SK-N-SH treated with all-trans-retinoic acid at 6 μM for 48 hours (cell line): ENCODE measurements around the gene FBXO38.

Source experiments
- ATAC-seq: fragments of 200-7000 bp; cut with Tn5 transposase; 3 replicates; pipeline ENCODE4 v1.9.1; 2020; ENCODE audit warnings: mild to moderate bottlenecking, moderate library complexity
- ARNTL ChIP-seq: fragments of 450-650 bp; formaldehyde crosslinking; IDR thresholded peaks from 2 replicates; pipeline ENCODE4 v1.5.0; 2020; ENCODE audit warnings: low read depth, mild to moderate bottlenecking, moderate library complexity, borderline replicate concordance
- BACH2 ChIP-seq: fragments of 250-450 bp; sonication (Bioruptor Pico); IDR thresholded peaks from 2 replicates; pipeline ENCODE4 v1.9.0; 2021; ENCODE audit warnings: mild to moderate bottlenecking, borderline replicate concordance
- CSDC2 ChIP-seq: fragments of 250-450 bp; sonication (Bioruptor Pico); IDR thresholded peaks from 2 replicates; pipeline ENCODE4 v1.5.0; 2020; ENCODE audit warnings: mild to moderate bottlenecking, moderate library complexity
- CSRNP3 ChIP-seq: fragments of 250-450 bp; sonication (Bioruptor Pico); IDR thresholded peaks from 2 replicates; pipeline ENCODE4 v1.5.1; 2021; ENCODE audit warnings: mild to moderate bottlenecking, moderate library complexity
- ESRRG ChIP-seq: fragments of 250-450 bp; sonication (Bioruptor Pico); IDR thresholded peaks from 2 replicates; pipeline ENCODE4 v1.6.1; 2021; ENCODE audit warnings: mild to moderate bottlenecking
- GLIS3 ChIP-seq: fragments of 250-450 bp; sonication (Bioruptor Pico); IDR thresholded peaks from 2 replicates; pipeline ENCODE4 v1.5.0; 2020; ENCODE audit warnings: mild to moderate bottlenecking, moderate library complexity
- ISL1 ChIP-seq: fragments of 250-450 bp; sonication (Bioruptor Pico); IDR thresholded peaks from 2 replicates; pipeline ENCODE4 v2.1.2; 2022; ENCODE audit warnings: mild to moderate bottlenecking, moderate library complexity
- OSR1 ChIP-seq: fragments of 250-450 bp; sonication (Bioruptor Pico); IDR thresholded peaks from 2 replicates; pipeline ENCODE4 v1.8.0; 2022; ENCODE audit warnings: moderate library complexity, mild to moderate bottlenecking, inconsistent platforms
- PATZ1 ChIP-seq: fragments of 250-450 bp; sonication (Bioruptor Pico); IDR thresholded peaks from 2 replicates; pipeline ENCODE4 v1.8.0; 2020; ENCODE audit warnings: mild to moderate bottlenecking, moderate library complexity, borderline replicate concordance
- POU6F1 ChIP-seq: fragments of 250-450 bp; sonication (Bioruptor Pico); IDR thresholded peaks from 2 replicates; pipeline ENCODE4 v1.8.0; 2021; ENCODE audit warnings: low read depth, mild to moderate bottlenecking, moderate library complexity, borderline replicate concordance
- PPARA ChIP-seq: fragments of 250-450 bp; sonication (Bioruptor Pico); IDR thresholded peaks from 2 replicates; pipeline ENCODE4 v1.5.0; 2020; ENCODE audit warnings: mild to moderate bottlenecking, borderline replicate concordance
- RARB ChIP-seq: fragments of 250-450 bp; sonication (Bioruptor Pico); IDR thresholded peaks from 2 replicates; pipeline ENCODE4 v1.8.0; 2021; ENCODE audit warnings: mild to moderate bottlenecking, moderate library complexity
- SNAI2 ChIP-seq: fragments of 250-450 bp; sonication (Bioruptor Pico); IDR thresholded peaks from 2 replicates; pipeline ENCODE4 v1.5.0; 2020; ENCODE audit warnings: mild to moderate bottlenecking, moderate library complexity
- TOX ChIP-seq: fragments of 250-450 bp; sonication (Bioruptor Pico); IDR thresholded peaks from 2 replicates; pipeline ENCODE4 v1.8.0; 2021; ENCODE audit warnings: mild to moderate bottlenecking, moderate library complexity, borderline replicate concordance
- TSHZ2 ChIP-seq: fragments of 250-450 bp; sonication (Bioruptor Pico); IDR thresholded peaks from 2 replicates; pipeline ENCODE4 v1.5.0; 2020; ENCODE audit warnings: mild to moderate bottlenecking, moderate library complexity
- ZC3H10 ChIP-seq: fragments of 250-450 bp; sonication (Bioruptor Pico); IDR thresholded peaks from 2 replicates; pipeline ENCODE4 v1.5.1; 2021; ENCODE audit warnings: mild to moderate bottlenecking, moderate library complexity
- ZFP3 ChIP-seq: fragments of 250-450 bp; sonication (Bioruptor Pico); IDR thresholded peaks from 2 replicates; pipeline ENCODE4 v1.5.0; 2020; ENCODE audit warnings: mild to moderate bottlenecking, moderate library complexity
- ZNF565 ChIP-seq: fragments of 450-650 bp; formaldehyde crosslinking; conservative IDR thresholded peaks from 2 replicates; pipeline ENCODE4 v1.5.0; 2020; ENCODE audit warnings: low read depth, mild to moderate bottlenecking, moderate library complexity
- ZNF70 ChIP-seq: fragments of 450-650 bp; formaldehyde crosslinking; IDR thresholded peaks from 2 replicates; pipeline ENCODE4 v1.5.0; 2020; ENCODE audit warnings: mild to moderate bottlenecking, moderate library complexity
- ZNF8 ChIP-seq: fragments of 450-650 bp; formaldehyde crosslinking; IDR thresholded peaks from 2 replicates; pipeline ENCODE4 v1.5.0; 2020; ENCODE audit warnings: mild to moderate bottlenecking, moderate library complexity

Gene FBXO38

GRCh38 chr5:148393390-148393741 lies 9.6 kb downstream of the FBXO38 start (continued):
- TF ChIP-seq PATZ1 (CRISPR knock-in tag) (no peak), CSDC2 (CRISPR knock-in tag) (no peak), ESRRG (CRISPR knock-in tag) (no peak), ZFP3 (no peak), BACH2 (no peak), ZC3H10 (CRISPR knock-in tag) (no peak), RARB (no peak), ZNF565 (no peak)
- TF ChIP-seq, all 23 proteins: peak for 0

GRCh38 chr5:148394587-148395019 lies 10.8 kb downstream of the FBXO38 start:
- ATAC-seq = no peak
- TF ChIP-seq RARB (no peak), OSR1 (no peak), TSHZ2 (CRISPR knock-in tag) (no peak), TOX (CRISPR knock-in tag) (no peak), PATZ1 (CRISPR knock-in tag) (no peak), ARNTL (CRISPR knock-in tag) (no peak), ZNF8 (CRISPR knock-in tag) (no peak), POU6F1 (no peak), ZFP3 (no peak), ZC3H10 (CRISPR knock-in tag) (no peak), ISL1 (CRISPR knock-in tag) (no peak), ZNF70 (CRISPR knock-in tag) (no peak), CSDC2 (CRISPR knock-in tag) (no peak), ZNF565 (no peak), BACH2 (no peak), CSRNP3 (CRISPR knock-in tag) (no peak), PPARA (CRISPR knock-in tag) (no peak), GLIS3 (no peak), SNAI2 (no peak), ESRRG (CRISPR knock-in tag) (no peak)

GRCh38 chr5:148395031-148395430 lies 11.3 kb downstream of the FBXO38 start:
- TF ChIP-seq ARNTL (CRISPR knock-in tag) (no peak), ZNF70 (CRISPR knock-in tag) (no peak), CSDC2 (CRISPR knock-in tag) (no peak)
- ATAC-seq = no peak
